GM13976 (cell line): ENCODE results near the gene HOXA5.

ENCODE experiments used
- DNase-seq: peaks from one replicate; pipeline ENCODE4 v3.0.0; 2012; ENCODE audit warnings: low spot score
- CTCF ChIP-seq: IDR thresholded peaks from 2 replicates; pipeline ENCODE4 v1.5.1; 2012; ENCODE audit warnings: borderline replicate concordance, mild to moderate bottlenecking; ENCODE audit not compliant: insufficient read depth; ENCODE audit errors: extremely low read depth, missing control alignments, control extremely low read depth
- in situ Hi-C: fragments of 300-500 bp; cut with MboI; formaldehyde crosslinking; loops from one replicate; pipeline ENCODE4 v1.12.0; 2022; ENCODE audit warnings: low sequenced_read_pairs, mixed read lengths, inconsistent platforms; ENCODE audit not compliant: unreplicated experiment

HOXA5 gene

GRCh38 chr7:27117887-27118491 lies 25.5 kb downstream of the HOXA5 start:
- in situ Hi-C loops: no loop called here
- no peak for TF ChIP-seq CTCF
- no peak for DNase-seq

GRCh38 chr7:27116962-27117886 lies 26.3 kb downstream of the HOXA5 start:
- no peak for DNase-seq
- no peak for TF ChIP-seq CTCF
- in situ Hi-C loops: no loop called here

GRCh38 chr7:27116031-27116961 lies 27.2 kb downstream of the HOXA5 start:
- DNase-seq: no peak
- in situ Hi-C loops: no loop called here
- TF ChIP-seq CTCF: no peak

GRCh38 chr7:27115221-27116026 lies 28.1 kb downstream of the HOXA5 start:
- DNase-seq: no peak
- in situ Hi-C loops: no loop called here
- TF ChIP-seq CTCF: no peak

- TF ChIP-seq CTCF: no peak
- in situ Hi-C loops: no loop called here
- DNase-seq: no peak
Observed at GRCh38 chr7:27114881-27115220, 28.6 kb downstream of the HOXA5 start.
